HG03575 (cell line): ENCODE data around the gene WASHC2C.
"Not testable (repeated sequence)": the region's sequence is repeated elsewhere in the genome, so short reads cannot be mapped to it uniquely, and the experiment has no call there.

ENCODE experiments used
- ATAC-seq: cut with Tn5 transposase; IDR thresholded peaks from one replicate; pipeline ENCODE4 v1.9.1; 2021; ENCODE audit not compliant: unreplicated experiment, insufficient number of reproducible peaks, low FRiP score; ENCODE audit errors: extremely low read depth

Gene WASHC2C

GRCh38 chr10:45761622-45762021 is 34.6 kb downstream of the WASHC2C start:
- ATAC-seq: not testable (repeated sequence)

- ATAC-seq: not testable (repeated sequence)
Measured at GRCh38 chr10:45763037-45763436, 36.0 kb downstream of the WASHC2C start.

- not testable (repeated sequence) for ATAC-seq
Measured at GRCh38 chr10:45768334-45768733, 41.3 kb downstream of the WASHC2C start.

GRCh38 chr10:45771757-45772461 is 44.8 kb downstream of the WASHC2C start:
- ATAC-seq: not testable (repeated sequence)

GRCh38 chr10:45786217-45786616 is 59.2 kb downstream of the WASHC2C start:
- ATAC-seq: not testable (repeated sequence)

- not testable (repeated sequence) for ATAC-seq
Measured at GRCh38 chr10:45787212-45787741, 60.2 kb downstream of the WASHC2C start.

- not testable (repeated sequence) for ATAC-seq
Measured at GRCh38 chr10:45789991-45790390, 62.9 kb downstream of the WASHC2C start.

GRCh38 chr10:45790694-45791426 is 63.8 kb downstream of the WASHC2C start:
- not testable (repeated sequence) for ATAC-seq

GRCh38 chr10:45794761-45795160 is 67.7 kb downstream of the WASHC2C start:
- ATAC-seq: not testable (repeated sequence)

- not testable (repeated sequence) for ATAC-seq
Measured at GRCh38 chr10:45803060-45804010, 76.3 kb downstream of the WASHC2C start.

- ATAC-seq: not testable (repeated sequence)
Measured at GRCh38 chr10:45804996-45805395, 77.9 kb downstream of the WASHC2C start.

GRCh38 chr10:45809837-45810236 is 82.8 kb downstream of the WASHC2C start:
- no peak for ATAC-seq

- ATAC-seq: no peak
Measured at GRCh38 chr10:45811075-45811474, 84.0 kb downstream of the WASHC2C start.

- ATAC-seq: not testable (repeated sequence)
Measured at GRCh38 chr10:45812959-45813358, 85.9 kb downstream of the WASHC2C start.

GRCh38 chr10:45814146-45814545 is 87.1 kb downstream of the WASHC2C start:
- not testable (repeated sequence) for ATAC-seq

- no peak for ATAC-seq
Measured at GRCh38 chr10:45817130-45817859, 90.2 kb downstream of the WASHC2C start.

- ATAC-seq: no peak
Measured at GRCh38 chr10:45817912-45818311, 90.8 kb downstream of the WASHC2C start.

GRCh38 chr10:45819552-45819951 is 92.5 kb downstream of the WASHC2C start:
- ATAC-seq: no peak
